Endothelial cell (in vitro differentiated cells): Measurements from ENCODE around the gene ANKRD35. TPM values are rescaled to one million over a fixed set of nuclear protein-coding genes. Genes with fewer than 3 reads are reported as not detected.

ENCODE experiments used
- DNase-seq: peaks from one replicate; pipeline ENCODE4 v3.0.0; 2021; ENCODE audit warnings: low spot score
- H3K27ac Mint-ChIP-seq: one replicate; pipeline ENCODE4 v1.8.0; 2021; ENCODE audit warnings: mixed read lengths, inconsistent platforms; ENCODE audit not compliant: unreplicated experiment
- H3K27me3 Mint-ChIP-seq: one replicate; pipeline ENCODE4 v1.8.0; 2021; ENCODE audit warnings: mild to moderate bottlenecking, moderate library complexity, mixed read lengths, inconsistent platforms; ENCODE audit not compliant: unreplicated experiment
- H3K36me3 Mint-ChIP-seq: one replicate; pipeline ENCODE4 v1.8.0; 2021; ENCODE audit warnings: mild to moderate bottlenecking, low read depth, mixed read lengths, inconsistent platforms; ENCODE audit not compliant: unreplicated experiment
- H3K4me1 Mint-ChIP-seq: one replicate; pipeline ENCODE4 v1.8.0; 2021; ENCODE audit warnings: mild to moderate bottlenecking, mixed read lengths, inconsistent platforms; ENCODE audit not compliant: unreplicated experiment
- H3K4me3 Mint-ChIP-seq: one replicate; pipeline ENCODE4 v1.8.0; 2021; ENCODE audit warnings: mild to moderate bottlenecking, mixed read lengths, inconsistent platforms; ENCODE audit not compliant: unreplicated experiment
- H3K9me3 Mint-ChIP-seq: one replicate; pipeline ENCODE4 v1.8.0; 2021; ENCODE audit warnings: mixed read lengths, inconsistent platforms; ENCODE audit not compliant: unreplicated experiment
- CTCF ChIP-seq: fragments of 200-600 bp; sonication (generic); IDR thresholded peaks from one replicate; pipeline ENCODE4 v1.5.0; 2021; ENCODE audit warnings: antibody characterized with exemption; ENCODE audit not compliant: unreplicated experiment
- total RNA-seq: library from RNA; stranded (reverse); fragmentation: NEBNext Ultra II Directional; extraction: Animal tissue kit (Norgen Biotek cat#: 25700); gene quantifications from one replicate; pipeline ENCODE4 v1.2.1, GENCODE V29; 2021; ENCODE audit not compliant: unreplicated experiment

ANKRD35 gene
- total RNA-seq, 1 donor from 2014 or later, result not detected

GRCh38 chr1:145916745-145917144 is 31.1 kb upstream of the ANKRD35 start:
- Mint-ChIP-seq H3K27ac (peak overlapping the region; percentile 55), H3K4me1 (peaks cover 14% of the 10 kb centered on the region), H3K9me3 (no peaks in the 10 kb centered on the region), H3K36me3 (peaks cover 37% of the 10 kb centered on the region), H3K27me3 (peaks cover 2% of the 10 kb centered on the region), H3K4me3 (peak overlapping the region; percentile 75)
- DNase-seq, result no peak
- TF ChIP-seq CTCF, result no peak

GRCh38 chr1:145912128-145912641 is 26.5 kb upstream of the ANKRD35 start:
- H3K4me3 Mint-ChIP-seq, result peak overlapping the region; percentile 24
- no peaks in the 10 kb centered on the region for H3K9me3 Mint-ChIP-seq
- H3K4me1 Mint-ChIP-seq, result peaks cover 21% of the 10 kb centered on the region
- peaks cover 35% of the 10 kb centered on the region for H3K36me3 Mint-ChIP-seq
- H3K27me3 Mint-ChIP-seq, result peaks cover 2% of the 10 kb centered on the region
- no peak overlapping the region for H3K27ac Mint-ChIP-seq
- no peak for TF ChIP-seq CTCF
- DNase-seq, result no peak

- Mint-ChIP-seq H3K27ac (no peak overlapping the region), H3K36me3 (peaks cover 21% of the 10 kb centered on the region), H3K9me3 (no peaks in the 10 kb centered on the region), H3K4me3 (no peak overlapping the region), H3K27me3 (peaks cover 3% of the 10 kb centered on the region), H3K4me1 (peaks cover 18% of the 10 kb centered on the region)
- DNase-seq, result no peak
- no peak for TF ChIP-seq CTCF
These were observed 23.0 kb upstream of the ANKRD35 start for GRCh38 chr1:145908653-145909052.

- peaks cover 18% of the 10 kb centered on the region for H3K36me3 Mint-ChIP-seq
- H3K4me3 Mint-ChIP-seq, result no peak overlapping the region
- no peak overlapping the region for H3K27ac Mint-ChIP-seq
- no peak for TF ChIP-seq CTCF
- no peak for DNase-seq
- peaks cover 3% of the 10 kb centered on the region for H3K27me3 Mint-ChIP-seq
- H3K9me3 Mint-ChIP-seq, result no peaks in the 10 kb centered on the region
- H3K4me1 Mint-ChIP-seq, result peaks cover 18% of the 10 kb centered on the region
These were observed 21.5 kb upstream of the ANKRD35 start for GRCh38 chr1:145906954-145907753.

- Mint-ChIP-seq H3K4me3 (no peak overlapping the region), H3K9me3 (no peaks in the 10 kb centered on the region), H3K4me1 (peaks cover 6% of the 10 kb centered on the region), H3K27me3 (peaks cover 1% of the 10 kb centered on the region), H3K36me3 (peaks cover 19% of the 10 kb centered on the region), H3K27ac (no peak overlapping the region)
- TF ChIP-seq CTCF, result no peak
- DNase-seq, result no peak
These were observed 15.8 kb upstream of the ANKRD35 start for GRCh38 chr1:145901312-145902021.
